K562 (cell line): ENCODE measurements around the gene GLTPD2. TPM values are rescaled to one million over a fixed set of nuclear protein-coding genes. Genes with fewer than 3 reads are reported as not detected.

Experiments used
- ATAC-seq: fragments of 200-7000 bp; cut with Tn5 transposase; 3 replicates; pipeline ENCODE4 v1.9.1; 2020; ENCODE audit warnings: moderate library complexity
- BruUV-seq: library from RNA; stranded (reverse); fragments of 400-500 nt; replicated peaks from 2 replicates; lab custom pipeline; 2021; lab: Mats Ljungman, UMichigan
- CTCF ChIA-PET: fragments of 300-600 bp; formaldehyde crosslinking; extraction: SDS; loops from one replicate; lab custom pipeline; 2021; ENCODE audit warnings: low intra/inter-chr PET ratio; lab: Yijun Ruan, JAX
- POLR2A ChIA-PET: fragments of 300-600, 350-650 bp; sonication (Branson Sonifier 250); formaldehyde crosslinking; extraction: SDS; loops from one replicate; lab custom pipeline; 2021; ENCODE audit warnings: antibody characterized with exemption, inconsistent platforms; lab: Yijun Ruan, JAX
- DNase-seq, 4 experiments: peaks; one replicate each; pipeline versions ENCODE4 v3.0.0 to v3.0.0-alpha.2; 2011 to 2018; ENCODE audit warnings: low spot score in 3 of 4, mixed read lengths in 3 of 4; ENCODE audit errors: extremely low read depth in 1 of 4
- FAIRE-seq: peaks from 2 replicates; lab custom pipeline; 2011; peaks lifted over from hg19 to GRCh38; lab: Jason Lieb, UNC
- H2AFZ ChIP-seq: 2 replicates; pipeline ENCODE4 v1.6.0; 2011; ENCODE audit warnings: low read depth, low read length, control low read depth, inconsistent platforms
- H3K27ac ChIP-seq: fragments of 200-600 bp; 3 replicates; pipeline ENCODE4 v1.8.0; 2011; ENCODE audit warnings: low read depth, mild to moderate bottlenecking, control low read depth, inconsistent platforms, low read length, moderate library complexity, mixed read lengths; ENCODE audit errors: extremely low read depth
- H3K27me3 ChIP-seq, 2 experiments: fragments of 300-600 bp in 1 of 2; 2 replicates in 1 of 2; 3 replicates in 1 of 2; pipeline versions ENCODE4 v1.6.0 to v1.8.0; 2011; ENCODE audit warnings: inconsistent platforms in 2 of 2, low read length in 2 of 2, mild to moderate bottlenecking in 1 of 2, mixed read lengths in 1 of 2, moderate library complexity in 1 of 2; ENCODE audit not compliant: control insufficient read depth in 2 of 2, insufficient read depth in 2 of 2
- H3K36me3 ChIP-seq: fragments of 300-600 bp; 3 replicates; pipeline ENCODE4 v1.8.0; 2011; ENCODE audit warnings: mild to moderate bottlenecking, low read length, inconsistent platforms; ENCODE audit not compliant: control insufficient read depth, insufficient read depth
- H3K4me1 ChIP-seq, 2 experiments: fragments of 200-600 bp in 1 of 2; replicated peaks in 1 of 2; 2 replicates in 1 of 2; 3 replicates in 1 of 2; pipeline versions ENCODE4 v1.5.1 to v1.8.0; 2011; ENCODE audit warnings: inconsistent platforms in 2 of 2, low read length in 2 of 2, mild to moderate bottlenecking in 1 of 2, mixed read lengths in 1 of 2, moderate library complexity in 1 of 2; ENCODE audit not compliant: control insufficient read depth in 2 of 2, insufficient read depth in 2 of 2
- H3K4me2 ChIP-seq: 2 replicates; pipeline ENCODE4 v1.6.1; 2011; ENCODE audit warnings: low read length, control low read depth, inconsistent platforms, mixed read lengths; ENCODE audit not compliant: insufficient read depth
- H3K4me3 ChIP-seq: fragments of 200-600 bp; sonication (generic), shearing (Covaris generic); 2 replicates; pipeline ENCODE4 v1.5.1; 2016; ENCODE audit warnings: control low read depth, inconsistent platforms
- H3K79me2 ChIP-seq: fragments of 200-600 bp; 3 replicates; pipeline ENCODE4 v1.8.0; 2011; ENCODE audit warnings: low read length, inconsistent platforms; ENCODE audit not compliant: control insufficient read depth, insufficient read depth
- H3K9ac ChIP-seq, 2 experiments: 2 replicates each; pipeline versions ENCODE4 v1.6.0 to v1.6.1; 2011; ENCODE audit warnings: low read depth in 2 of 2, low read length in 2 of 2, control low read depth in 1 of 2, inconsistent platforms in 1 of 2, mild to moderate bottlenecking in 1 of 2, mixed read lengths in 1 of 2; ENCODE audit not compliant: insufficient read depth in 1 of 2
- H3K9me1 ChIP-seq: one replicate; pipeline ENCODE4 v1.6.0; 2011; ENCODE audit warnings: inconsistent platforms, mild to moderate bottlenecking, low read length, moderate library complexity; ENCODE audit not compliant: control insufficient read depth, insufficient read depth
- H3K9me3 ChIP-seq: replicated peaks from 2 replicates; pipeline ENCODE4 v1.5.1; 2011; ENCODE audit warnings: low read depth, low read length, inconsistent platforms; ENCODE audit not compliant: control insufficient read depth, insufficient read depth
- H4K20me1 ChIP-seq: replicated peaks from 2 replicates; pipeline ENCODE4 v1.6.1; 2011; ENCODE audit warnings: low read length, inconsistent platforms, mixed read lengths; ENCODE audit not compliant: control insufficient read depth, insufficient read depth
- ASH1L ChIP-seq: fragments of 450-650 bp; IDR thresholded peaks from 2 replicates; pipeline ENCODE4 v1.6.1; 2018; ENCODE audit warnings: borderline replicate concordance, mild to moderate bottlenecking, low read depth; ENCODE audit not compliant: partially characterized antibody
- BHLHE40 ChIP-seq: IDR thresholded peaks from 2 replicates; pipeline ENCODE4 v1.6.1; 2011; ENCODE audit warnings: low read length, improper control_type of control experiment
- BRD4 ChIP-seq: fragments of 200-600 bp; sonication (generic); IDR thresholded peaks from 2 replicates; pipeline ENCODE4 v1.6.1; 2017; ENCODE audit warnings: inconsistent platforms
- CAMTA2 ChIP-seq: fragments of 250-450 bp; sonication (Bioruptor Pico); conservative IDR thresholded peaks from 2 replicates; pipeline ENCODE4 v1.5.1; 2022
- CBX3 ChIP-seq, 2 experiments: IDR thresholded peaks; 1 replicate in 1 of 2; 2 replicates in 1 of 2; pipeline ENCODE4 v1.6.1; 2012; ENCODE audit warnings: inconsistent platforms in 2 of 2, low read length in 2 of 2, borderline replicate concordance in 1 of 2, control low read depth in 1 of 2
- FUS ChIP-seq: fragments of 200-400 bp; formaldehyde crosslinking; optimal IDR thresholded peaks from 2 replicates; pipeline ENCODE3; 2017; ENCODE audit warnings: low read depth, low read length
- HNRNPUL1 ChIP-seq: fragments of 200-400 bp; formaldehyde crosslinking; IDR thresholded peaks from 2 replicates; pipeline ENCODE4 v1.6.1; 2017; ENCODE audit warnings: low read length
- NEUROD1 ChIP-seq: fragments of 150-350 bp; IDR thresholded peaks from 2 replicates; pipeline ENCODE4 v1.6.1; 2014; ENCODE audit warnings: borderline replicate concordance, low read length, low read depth; ENCODE audit not compliant: partially characterized antibody
- PHB2 ChIP-seq: fragments of 450-650 bp; IDR thresholded peaks from 2 replicates; pipeline ENCODE4 v1.6.1; 2017; ENCODE audit warnings: low read depth
- POLR2G ChIP-seq: fragments of 200-400 bp; formaldehyde crosslinking; IDR thresholded peaks from 2 replicates; pipeline ENCODE4 v1.6.1; 2017; ENCODE audit warnings: low read depth, mild to moderate bottlenecking, antibody characterized with exemption, low read length, moderate library complexity
- PYGO2 ChIP-seq: fragments of 450-650 bp; IDR thresholded peaks from 2 replicates; pipeline ENCODE4 v1.6.1; 2016; ENCODE audit warnings: mild to moderate bottlenecking, missing genetic modification characterization, moderate library complexity, missing compliant biosample characterization
- RAD21 ChIP-seq, 2 experiments: fragments of 250-450 bp in 1 of 2; fragments of 450-650 bp in 1 of 2; sonication (Bioruptor Pico) in 1 of 2; formaldehyde crosslinking in 1 of 2; IDR thresholded peaks in 1 of 2; conservative IDR thresholded peaks in 1 of 2; 2 replicates each; pipeline versions ENCODE4 v1.4.0 to v1.8.0; 2020 to 2022; ENCODE audit warnings: mild to moderate bottlenecking in 2 of 2, moderate library complexity in 1 of 2
- RBM15 ChIP-seq: fragments of 200-400 bp; formaldehyde crosslinking; IDR thresholded peaks from 2 replicates; pipeline ENCODE4 v1.6.1; 2018; ENCODE audit warnings: mild to moderate bottlenecking, low read length, moderate library complexity; ENCODE audit not compliant: insufficient read depth
- SP2 ChIP-seq: IDR thresholded peaks from 2 replicates; pipeline ENCODE4 v1.6.1; 2011; ENCODE audit warnings: mild to moderate bottlenecking, low read depth, low read length, moderate library complexity; ENCODE audit not compliant: poor library complexity, severe bottlenecking; ENCODE audit errors: extremely low read depth
- SRSF1 ChIP-seq: fragments of 200-400 bp; formaldehyde crosslinking; IDR thresholded peaks from 2 replicates; pipeline ENCODE4 v1.6.1; 2017; ENCODE audit warnings: mild to moderate bottlenecking, low read depth, low read length, moderate library complexity
- YBX1 ChIP-seq: fragments of 450-650 bp; IDR thresholded peaks from 2 replicates; pipeline ENCODE4 v1.7.1; 2016; ENCODE audit warnings: mild to moderate bottlenecking
- ZC3H8 ChIP-seq: fragments of 450-650 bp; IDR thresholded peaks from 2 replicates; pipeline ENCODE4 v1.6.1; 2017
- ZEB2 ChIP-seq: fragments of 450-650 bp; IDR thresholded peaks from 2 replicates; pipeline ENCODE4 v1.6.1; 2016
- ZFP36 ChIP-seq: fragments of 150-350 bp; IDR thresholded peaks from 2 replicates; pipeline ENCODE4 v1.6.1; 2018; ENCODE audit warnings: low read length, low read depth; ENCODE audit not compliant: partially characterized antibody
- ZNF239 ChIP-seq: fragments of 250-450 bp; sonication (Bioruptor Pico); IDR thresholded peaks from 2 replicates; pipeline ENCODE4 v1.4.0; 2020; ENCODE audit warnings: mild to moderate bottlenecking
- ZNF41 ChIP-seq: fragments of 250-450 bp; sonication (Bioruptor Pico); conservative IDR thresholded peaks from 2 replicates; pipeline ENCODE4 v1.4.0; 2020; ENCODE audit warnings: mild to moderate bottlenecking
- WGBS: fragments of 100-300 bp; shearing (Covaris generic); methylation state at CpG from one replicate; pipeline ENCODE4 v1.1.6; 2016; ENCODE audit warnings: low coverage, mixed read lengths; ENCODE audit not compliant: insufficient coverage; ENCODE audit errors: missing lambda C conversion rate; 5-methylcytosine and 5-hydroxymethylcytosine counted together
- in situ Hi-C: fragments of 300-500 bp; cut with MboI; formaldehyde crosslinking; loops from 4 replicates; pipeline ENCODE4 v1.15.0; 2018; ENCODE audit warnings: inconsistent platforms, mixed read lengths
- intact Hi-C: fragments of 100-400 bp; cut with micrococcal nuclease; formaldehyde crosslinking; loops from 2 replicates; pipeline ENCODE4 v1.14.2; 2022
- polyA plus RNA-seq, 8 experiments: library from polyadenylated mRNA; depleted of rRNA in 4 of 8; stranded (reverse) in 5 of 8; unstranded in 3 of 8; fragments of >200 nt; fragmentation: Nextera tagmentation in 2 of 8; fragmentation: Illumina TruSeq in 1 of 8; extraction: Ambion mirVana in 2 of 8; extraction: Trizol in 1 of 8; gene quantifications; 2 replicates each; pipeline versions ENCODE4 v1.2.1 to v1.2.3, GENCODE V29; 2011 to 2014; ENCODE audit warnings: inconsistent platforms in 1 of 8, missing spikeins in 1 of 8
- total RNA-seq, 7 experiments: library from RNA; depleted of rRNA in 6 of 7; stranded (reverse); fragments of >200 nt in 6 of 7; fragmentation: Illumina TruSeq in 2 of 7; extraction: Trizol in 2 of 7; gene quantifications; 2 replicates each; pipeline versions ENCODE4 v1.2.1 to v1.2.3, GENCODE V29; 2011 to 2021; ENCODE audit warnings: low replicate concordance in 1 of 7
- TF ChIP-seq, protein P1 (sequence below): fragments of 250-450 bp; sonication (Bioruptor Pico); IDR thresholded peaks from 2 replicates; pipeline ENCODE4 v1.4.0; 2020; ENCODE audit warnings: mild to moderate bottlenecking

GLTPD2 gene
- total and polyA plus RNA-seq, 9 of the 15 experiments (the other 6 are each of a cell fraction or from before 2014, with no cell fraction given) = not detected

GRCh38 chr17:4768298-4768697 is 20.5 kb upstream of the GLTPD2 start (continued):
- TF ChIP-seq PHB2 = no peak
- no peak for TF ChIP-seq POLR2G
- TF ChIP-seq SRSF1 = no peak
- no peak for TF ChIP-seq PYGO2 (tag)
- no peak for TF ChIP-seq ZNF41 (CRISPR knock-in tag)

DNA sequence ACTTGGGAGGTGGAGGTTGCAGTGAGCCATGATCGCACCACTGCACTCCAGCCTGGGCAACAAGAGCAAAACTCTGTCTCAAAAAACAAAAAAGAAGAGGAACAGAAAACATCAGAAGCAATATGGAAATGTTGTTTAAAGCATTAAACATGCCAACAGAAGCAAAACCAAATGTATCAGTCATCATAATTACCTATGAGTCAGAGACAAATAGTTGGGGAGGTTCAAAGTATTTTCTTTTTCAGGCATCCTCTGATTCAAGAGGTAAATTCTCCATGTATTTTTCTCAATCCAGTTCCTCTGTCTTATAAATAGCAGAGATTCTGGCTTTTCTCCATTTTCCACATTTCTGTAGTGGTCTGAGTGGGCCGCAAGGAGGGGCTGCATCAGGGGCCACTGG is 19.1 kb upstream of the GLTPD2 start:
- CTCF ChIA-PET = no interaction called here
- no peak overlapping the region for H3K27ac ChIP-seq
- H2AFZ ChIP-seq = no peak overlapping the region
- no peak for TF ChIP-seq HNRNPUL1
- no peak for TF ChIP-seq FUS
- no peak for TF ChIP-seq CBX3 (IDR thresholded peaks at IDR 0.05; ENCODE audit: borderline replicate concordance in 1 of 2, low read length in 2 of 2)
- TF ChIP-seq BRD4 = no peak
- TF ChIP-seq CAMTA2 (CRISPR knock-in tag) = no peak
- no peak for TF ChIP-seq ZNF239 (CRISPR knock-in tag)
- TF ChIP-seq ZC3H8 = no peak
- no peak for TF ChIP-seq RAD21 (CRISPR knock-in tag; conservative IDR thresholded peaks at IDR 0.05 in 1 of 2, IDR thresholded peaks at IDR 0.05 in 1 of 2)
- TF ChIP-seq ZFP36 = no peak
- no peak for TF ChIP-seq ZEB2
- no peak for TF ChIP-seq RBM15
- no peak for TF ChIP-seq YBX1
- TF ChIP-seq BHLHE40 = no peak
- TF ChIP-seq, protein P1, sequence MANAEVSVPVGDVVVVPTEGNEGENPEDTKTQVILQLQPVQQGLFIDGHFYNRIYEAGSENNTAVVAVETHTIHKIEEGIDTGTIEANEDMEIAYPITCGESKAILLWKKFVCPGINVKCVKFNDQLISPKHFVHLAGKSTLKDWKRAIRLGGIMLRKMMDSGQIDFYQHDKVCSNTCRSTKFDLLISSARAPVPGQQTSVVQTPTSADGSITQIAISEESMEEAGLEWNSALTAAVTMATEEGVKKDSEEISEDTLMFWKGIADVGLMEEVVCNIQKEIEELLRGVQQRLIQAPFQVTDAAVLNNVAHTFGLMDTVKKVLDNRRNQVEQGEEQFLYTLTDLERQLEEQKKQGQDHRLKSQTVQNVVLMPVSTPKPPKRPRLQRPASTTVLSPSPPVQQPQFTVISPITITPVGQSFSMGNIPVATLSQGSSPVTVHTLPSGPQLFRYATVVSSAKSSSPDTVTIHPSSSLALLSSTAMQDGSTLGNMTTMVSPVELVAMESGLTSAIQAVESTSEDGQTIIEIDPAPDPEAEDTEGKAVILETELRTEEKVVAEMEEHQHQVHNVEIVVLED = no peak
- TF ChIP-seq PYGO2 (tag) = no peak
- TF ChIP-seq SP2 = no peak
- no peak for TF ChIP-seq ASH1L
- no peak for TF ChIP-seq NEUROD1
- ATAC-seq (no peak), FAIRE-seq (no peak), DNase-seq (no peak)
- no peaks in the 10 kb centered on the region for H4K20me1 ChIP-seq
- H3K9me1 ChIP-seq = no peaks in the 10 kb centered on the region
- H3K9me3 ChIP-seq = no peaks in the 10 kb centered on the region
- peaks cover 17 to 36% of the 10 kb centered on the region in 2 experiments for H3K27me3 ChIP-seq
- intact Hi-C loops = no loop called here
- no peak overlapping the region for H3K9ac ChIP-seq
- H3K4me2 ChIP-seq = no peak overlapping the region
- POLR2A ChIA-PET = interaction anchor here (0.6 kb wide), 1 partner anchor 252 kb away, joined by 4 read pairs; no protein-coding TSS in a partner anchor
- H3K4me1 ChIP-seq = no peaks in the 10 kb centered on the region
- no peaks in the 10 kb centered on the region for H3K36me3 ChIP-seq
- BruUV-seq = no TSS peak
- in situ Hi-C loops = no loop called here
- 0% methylated on average over 1 of the region's 2 CpGs for WGBS
- no peaks in the 10 kb centered on the region for H3K79me2 ChIP-seq
- H3K4me3 ChIP-seq = no peak overlapping the region
